HG03457 (cell line): ENCODE measurements around the gene PPP2R1A.
"Not testable (repeated sequence)": the region's sequence is repeated elsewhere in the genome, so short reads cannot be mapped to it uniquely, and the experiment has no call there.

Source experiments
- ATAC-seq: cut with Tn5 transposase; IDR thresholded peaks from one replicate; pipeline ENCODE4 v1.9.1; 2021; ENCODE audit warnings: moderate number of reproducible peaks; ENCODE audit not compliant: unreplicated experiment

PPP2R1A gene

GRCh38 chr19:52200044-52200443 is 10.2 kb downstream of the PPP2R1A start:
- ATAC-seq, result no peak

GRCh38 chr19:52200755-52201391 is 11.0 kb downstream of the PPP2R1A start:
- ATAC-seq, result not testable (repeated sequence)

DNA sequence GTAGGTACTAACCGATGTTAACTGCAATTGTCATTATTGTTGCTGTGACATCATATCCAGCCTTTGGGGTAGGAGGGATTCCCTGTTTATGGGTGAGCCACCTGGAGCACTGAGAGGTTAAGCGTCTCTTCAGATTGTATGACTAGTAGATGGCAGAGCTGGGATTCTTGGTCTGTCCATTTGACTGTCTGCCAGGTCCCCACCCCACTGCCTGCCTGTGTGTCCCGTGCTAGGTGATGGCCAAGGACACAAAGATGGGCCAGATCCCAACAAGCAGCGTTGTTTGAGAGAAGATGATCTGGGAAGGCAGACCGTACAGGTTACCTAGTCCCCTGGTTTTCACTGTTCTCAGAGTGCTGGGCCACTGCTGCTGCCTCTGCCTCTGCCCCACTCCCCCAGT is 16.6 kb downstream of the PPP2R1A start:
- ATAC-seq, result no peak

- no peak for ATAC-seq
Observed at GRCh38 chr19:52211203-52211602, 21.4 kb downstream of the PPP2R1A start.

- no peak for ATAC-seq
Observed at GRCh38 chr19:52211926-52212571, 22.2 kb downstream of the PPP2R1A start.

DNA sequence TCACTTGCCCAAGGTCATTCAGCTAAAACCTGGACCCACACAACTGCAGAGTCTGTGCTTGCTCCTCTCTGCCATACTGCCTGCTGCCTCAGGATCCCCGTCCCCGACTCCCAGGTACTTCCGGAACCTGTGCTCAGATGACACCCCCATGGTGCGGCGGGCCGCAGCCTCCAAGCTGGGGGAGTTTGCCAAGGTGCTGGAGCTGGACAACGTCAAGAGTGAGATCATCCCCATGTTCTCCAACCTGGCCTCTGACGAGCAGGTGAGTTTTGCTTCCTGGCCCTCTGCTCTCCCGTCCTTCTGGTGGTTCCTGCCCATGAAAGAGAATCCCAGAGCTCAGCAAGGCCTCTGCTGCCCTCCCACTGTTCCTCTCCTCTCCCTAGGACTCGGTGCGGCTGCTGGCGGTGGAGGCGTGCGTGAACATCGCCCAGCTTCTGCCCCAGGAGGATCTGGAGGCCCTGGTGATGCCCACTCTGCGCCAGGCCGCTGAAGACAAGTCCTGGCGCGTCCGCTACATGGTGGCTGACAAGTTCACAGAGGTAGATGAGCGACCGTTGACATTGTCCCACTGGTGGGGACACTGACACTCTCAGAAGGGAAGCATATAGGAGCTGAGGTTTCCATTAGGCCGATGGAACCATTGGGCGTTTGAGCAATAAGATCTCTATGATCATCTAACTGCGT is 22.9 kb downstream of the PPP2R1A start:
- no peak for ATAC-seq

- ATAC-seq, result no peak
Observed at GRCh38 chr19:52214241-52214640, 24.4 kb downstream of the PPP2R1A start.

DNA sequence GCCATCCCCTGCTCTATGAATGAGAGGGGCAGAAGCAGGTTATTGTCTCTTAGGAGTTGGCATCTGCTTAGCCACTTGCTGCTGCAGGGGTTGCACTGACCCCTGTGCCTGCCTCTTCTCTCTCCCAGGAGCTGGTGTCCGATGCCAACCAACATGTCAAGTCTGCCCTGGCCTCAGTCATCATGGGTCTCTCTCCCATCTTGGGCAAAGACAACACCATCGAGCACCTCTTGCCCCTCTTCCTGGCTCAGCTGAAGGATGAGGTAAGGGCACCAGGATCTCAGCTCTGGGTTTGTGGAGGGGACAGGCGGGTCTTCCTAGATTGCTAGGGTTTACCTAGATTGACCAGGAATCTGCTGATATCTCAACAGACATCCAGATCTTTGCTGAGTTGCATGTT is 26.5 kb downstream of the PPP2R1A start:
- ATAC-seq, result no peak

- ATAC-seq, result no peak
Observed at GRCh38 chr19:52217576-52217975, 27.7 kb downstream of the PPP2R1A start.

- ATAC-seq, result no peak
Observed at GRCh38 chr19:52219611-52220010, 29.8 kb downstream of the PPP2R1A start.

DNA sequence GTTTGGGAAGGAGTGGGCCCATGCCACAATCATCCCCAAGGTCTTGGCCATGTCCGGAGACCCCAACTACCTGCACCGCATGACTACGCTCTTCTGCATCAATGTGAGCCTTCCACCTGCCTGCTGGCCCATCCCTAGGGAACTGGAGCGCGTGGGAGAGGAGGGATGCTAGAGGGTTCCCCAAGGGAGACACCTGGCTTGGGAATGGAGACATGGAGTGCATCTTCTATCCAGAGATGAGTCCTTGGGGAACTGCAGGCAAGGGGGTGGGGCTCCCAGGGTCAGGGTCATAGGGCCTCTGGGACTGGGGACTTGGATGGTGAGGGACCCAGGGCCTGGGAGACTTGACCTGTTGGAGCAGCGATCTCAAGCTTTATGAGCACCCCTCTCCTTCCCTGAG is 31.2 kb downstream of the PPP2R1A start:
- ATAC-seq, result no peak

GRCh38 chr19:52221831-52222375 is 32.1 kb downstream of the PPP2R1A start:
- ATAC-seq, result no peak

DNA sequence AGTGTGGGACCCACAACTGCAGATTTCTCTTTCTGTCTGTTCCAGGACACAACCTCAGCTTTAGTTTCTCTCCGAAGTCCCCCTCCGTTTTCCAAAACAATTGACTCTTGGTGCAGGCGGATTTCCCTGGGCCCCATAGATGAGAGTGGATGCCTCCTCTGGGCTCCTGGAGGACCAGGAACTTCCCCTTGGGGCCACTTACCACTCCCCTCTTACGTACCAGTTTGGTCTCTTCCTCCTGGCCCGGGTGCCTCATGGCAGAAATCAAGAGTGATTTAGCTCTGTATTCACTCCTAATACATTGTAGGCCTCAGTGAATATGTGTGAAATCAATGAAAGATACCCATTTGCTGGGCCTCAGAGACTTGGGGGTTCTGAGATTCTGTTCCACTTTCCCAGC is 34.4 kb downstream of the PPP2R1A start:
- no peak for ATAC-seq

- ATAC-seq, result no peak
Observed at GRCh38 chr19:52226652-52227051, 36.8 kb downstream of the PPP2R1A start.

- no peak for ATAC-seq
Observed at GRCh38 chr19:52227196-52227940, 37.5 kb downstream of the PPP2R1A start.

DNA sequence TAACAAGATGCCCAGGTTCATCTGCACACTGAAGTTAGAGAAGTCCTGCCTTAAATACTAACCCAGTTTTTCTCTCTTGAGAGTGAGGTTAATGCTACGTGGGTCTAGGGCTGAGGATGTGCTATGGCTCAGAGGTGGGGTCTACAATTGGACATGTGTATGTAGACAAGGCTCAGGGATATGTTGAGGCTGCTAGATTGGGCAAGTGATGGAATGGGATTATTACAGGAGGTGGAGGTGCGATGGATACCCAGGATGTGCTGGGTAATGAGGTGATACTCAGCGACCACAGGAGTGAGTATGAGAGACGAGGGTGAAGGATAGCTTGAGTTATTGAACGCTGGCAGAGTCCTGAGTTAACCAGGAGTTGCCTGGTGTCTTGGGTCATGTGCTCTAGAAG is 38.1 kb downstream of the PPP2R1A start:
- no peak for ATAC-seq

DNA sequence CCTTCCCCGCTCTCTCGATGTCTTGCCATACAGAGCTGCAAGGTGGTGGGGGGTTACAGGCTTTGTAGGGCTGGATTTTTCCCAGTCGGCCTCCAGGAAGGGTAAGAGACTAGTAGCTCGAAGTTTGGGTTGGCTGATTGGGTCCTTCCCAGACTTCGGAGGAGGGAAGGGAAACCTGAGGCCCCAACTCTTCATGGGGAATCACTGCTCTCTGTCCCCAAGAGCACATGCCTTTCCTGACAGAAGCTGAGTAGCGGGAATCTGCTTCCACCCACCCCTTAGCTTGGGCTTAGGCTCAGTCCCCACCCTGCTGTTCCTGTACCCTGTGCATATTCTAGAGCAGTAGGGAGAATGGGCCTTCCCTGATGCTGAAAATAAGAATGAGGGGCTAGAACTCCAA is 39.7 kb downstream of the PPP2R1A start:
- ATAC-seq, result no peak

DNA sequence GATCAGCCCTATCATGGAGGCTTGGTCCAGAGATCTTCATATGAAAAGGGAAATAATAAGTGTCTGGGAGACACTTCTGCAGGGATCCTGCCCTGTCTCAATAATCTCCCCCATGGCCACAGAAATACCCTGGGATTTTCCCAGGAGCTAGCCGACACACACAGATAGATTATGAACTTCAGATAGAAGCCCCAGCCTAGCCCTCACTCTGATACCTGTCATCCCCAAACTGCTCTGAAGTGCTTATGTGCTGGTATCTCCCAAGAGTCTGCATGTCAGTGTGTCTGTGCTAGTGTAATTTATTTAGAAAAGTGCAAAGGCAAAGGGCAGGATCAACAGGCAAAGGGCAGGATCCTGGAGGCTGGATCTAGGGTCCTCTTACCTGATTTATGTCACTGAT is 40.8 kb downstream of the PPP2R1A start:
- ATAC-seq, result no peak

- ATAC-seq, result no peak
Observed at GRCh38 chr19:52231154-52231910, 41.5 kb downstream of the PPP2R1A start.

DNA sequence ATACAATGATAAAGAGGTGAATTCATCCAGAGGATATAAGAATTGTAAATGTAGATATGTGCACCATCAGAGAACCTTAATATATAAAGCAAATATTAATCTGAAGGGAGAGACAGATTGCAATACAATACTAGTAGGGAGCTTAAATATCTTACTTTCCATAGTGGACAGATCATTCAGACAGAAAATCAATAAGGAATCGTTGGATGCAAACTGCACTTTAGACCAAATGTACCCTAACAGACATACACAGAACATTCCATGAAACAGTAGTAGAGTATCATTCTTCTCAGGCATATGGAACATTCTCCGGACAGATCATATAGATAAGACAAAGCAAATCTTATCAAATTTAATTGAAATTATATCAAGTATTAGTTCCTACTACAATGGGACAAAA is 44.6 kb downstream of the PPP2R1A start:
- no peak for ATAC-seq

- ATAC-seq, result no peak
Observed at GRCh38 chr19:52237197-52237596, 47.3 kb downstream of the PPP2R1A start.
